ENCODE data around the gene SYP. TPM values are rescaled to one million over a fixed set of nuclear protein-coding genes. Genes with fewer than 3 reads are reported as not detected.

SYP gene
- total RNA-seq, 4 donors from 2014 or later, result 2.9 to 10.5 (median 5.4) TPM

- Histone ChIP-seq H3K36me3 (peaks cover 0 to 77% of the 10 kb centered on the region in 2 donors), H3K4me3 (no peak overlapping the region), H3K9me3 (no peaks in the 10 kb centered on the region), H3K27me3 (no peaks in the 10 kb centered on the region), H3K27ac (no peak overlapping the region), H3K4me1 (no peaks in the 10 kb centered on the region)
- ATAC-seq, result no peak
- WGBS, 2 donors (ENCODE audit: low coverage in 1 of 2), result no CpG with 5 or more reads among the region's 11 CpGs
- TF ChIP-seq EP300 (IDR thresholded peaks at IDR 0.05), result no peak
- TF ChIP-seq POLR2A (IDR thresholded peaks at IDR 0.05), result no peak
- TF ChIP-seq, protein P1, sequence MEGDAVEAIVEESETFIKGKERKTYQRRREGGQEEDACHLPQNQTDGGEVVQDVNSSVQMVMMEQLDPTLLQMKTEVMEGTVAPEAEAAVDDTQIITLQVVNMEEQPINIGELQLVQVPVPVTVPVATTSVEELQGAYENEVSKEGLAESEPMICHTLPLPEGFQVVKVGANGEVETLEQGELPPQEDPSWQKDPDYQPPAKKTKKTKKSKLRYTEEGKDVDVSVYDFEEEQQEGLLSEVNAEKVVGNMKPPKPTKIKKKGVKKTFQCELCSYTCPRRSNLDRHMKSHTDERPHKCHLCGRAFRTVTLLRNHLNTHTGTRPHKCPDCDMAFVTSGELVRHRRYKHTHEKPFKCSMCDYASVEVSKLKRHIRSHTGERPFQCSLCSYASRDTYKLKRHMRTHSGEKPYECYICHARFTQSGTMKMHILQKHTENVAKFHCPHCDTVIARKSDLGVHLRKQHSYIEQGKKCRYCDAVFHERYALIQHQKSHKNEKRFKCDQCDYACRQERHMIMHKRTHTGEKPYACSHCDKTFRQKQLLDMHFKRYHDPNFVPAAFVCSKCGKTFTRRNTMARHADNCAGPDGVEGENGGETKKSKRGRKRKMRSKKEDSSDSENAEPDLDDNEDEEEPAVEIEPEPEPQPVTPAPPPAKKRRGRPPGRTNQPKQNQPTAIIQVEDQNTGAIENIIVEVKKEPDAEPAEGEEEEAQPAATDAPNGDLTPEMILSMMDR (IDR thresholded peaks at IDR 0.05), result no peak
- TF ChIP-seq POLR2AphosphoS5 (IDR thresholded peaks at IDR 0.05), result no peak
Observed at GRCh38 chrX:49247346-49247745, 47.4 kb upstream of the SYP start.

GRCh38 chrX:49246541-49246940 is 46.5 kb upstream of the SYP start:
- WGBS, 2 donors (ENCODE audit: low coverage in 1 of 2), result 100% methylated on average over 1 of the region's 10 CpGs; no CpG with 5 or more reads in 1 of the 2 donors
- Histone ChIP-seq H3K27me3 (no peaks in the 10 kb centered on the region), H3K4me3 (no peak overlapping the region), H3K9me3 (no peaks in the 10 kb centered on the region), H3K4me1 (no peaks in the 10 kb centered on the region), H3K36me3 (peaks cover 0 to 83% of the 10 kb centered on the region in 2 donors), H3K27ac (no peak overlapping the region)
- TF ChIP-seq POLR2A (IDR thresholded peaks at IDR 0.05) (no peak), EP300 (IDR thresholded peaks at IDR 0.05) (no peak), POLR2AphosphoS5 (IDR thresholded peaks at IDR 0.05) (no peak)
- TF ChIP-seq, protein P1 (IDR thresholded peaks at IDR 0.05), result no peak
- no peak for ATAC-seq

DNA sequence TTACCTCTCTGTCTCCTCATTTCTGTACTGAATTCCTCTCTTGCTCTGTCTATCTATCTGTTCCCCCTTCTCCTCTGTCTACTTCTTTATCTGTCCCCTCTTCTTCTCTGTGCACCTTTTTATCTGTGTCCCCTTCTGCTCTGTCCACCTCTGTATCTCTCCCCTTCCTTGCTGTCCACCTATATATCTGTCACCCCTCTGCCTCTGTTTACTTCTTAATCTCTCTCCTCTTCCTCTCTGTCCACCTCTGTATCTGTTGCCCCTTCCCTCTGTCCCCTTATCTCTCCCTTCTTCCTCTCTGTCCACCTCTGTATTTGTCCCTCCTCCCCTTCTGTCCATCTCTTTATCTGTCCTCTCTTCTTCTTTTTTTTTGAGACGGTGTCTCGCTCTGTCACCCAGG is 44.2 kb upstream of the SYP start:
- peaks cover 0 to 75% of the 10 kb centered on the region in 2 donors for H3K36me3 ChIP-seq
- no peaks in the 10 kb centered on the region for H3K27me3 ChIP-seq
- H3K27ac ChIP-seq, result no peak overlapping the region
- TF ChIP-seq EP300 (IDR thresholded peaks at IDR 0.05) (no peak), POLR2AphosphoS5 (IDR thresholded peaks at IDR 0.05) (no peak), POLR2A (IDR thresholded peaks at IDR 0.05) (no peak)
- TF ChIP-seq, protein P1 (IDR thresholded peaks at IDR 0.05), result no peak
- ATAC-seq, result no peak
- peaks cover 0 to 5% (median 0%) of the 10 kb centered on the region in 3 donors for H3K4me1 ChIP-seq
- no peak overlapping the region for H3K4me3 ChIP-seq
- no peaks in the 10 kb centered on the region for H3K9me3 ChIP-seq
- 80 to 100% methylated on average over 1 to 2 of the region's 2 CpGs for WGBS, 2 donors (ENCODE audit: low coverage in 1 of 2)

GRCh38 chrX:49243166-49243565 is 43.2 kb upstream of the SYP start:
- no peak for TF ChIP-seq POLR2AphosphoS5 (IDR thresholded peaks at IDR 0.05)
- TF ChIP-seq EP300 (IDR thresholded peaks at IDR 0.05), result no peak
- no peak for TF ChIP-seq POLR2A (IDR thresholded peaks at IDR 0.05)
- TF ChIP-seq, protein P1 (IDR thresholded peaks at IDR 0.05), result no peak
- no peak overlapping the region for H3K4me3 ChIP-seq
- H3K36me3 ChIP-seq, result peaks cover 0 to 65% of the 10 kb centered on the region in 2 donors
- no peaks in the 10 kb centered on the region for H3K27me3 ChIP-seq
- H3K4me1 ChIP-seq, result peaks cover 0 to 5% (median 0%) of the 10 kb centered on the region in 3 donors
- WGBS, 2 donors (ENCODE audit: low coverage in 1 of 2), result 87% methylated on average over 3 of the region's 12 CpGs; no CpG with 5 or more reads in 1 of the 2 donors
- ATAC-seq, result no peak
- no peak overlapping the region for H3K27ac ChIP-seq
- no peaks in the 10 kb centered on the region for H3K9me3 ChIP-seq

- Histone ChIP-seq H3K4me3 (no peak overlapping the region), H3K4me1 (peaks cover 0 to 5% (median 0%) of the 10 kb centered on the region in 3 donors), H3K27me3 (no peaks in the 10 kb centered on the region), H3K9me3 (no peaks in the 10 kb centered on the region), H3K27ac (no peak overlapping the region), H3K36me3 (peaks cover 0 to 59% of the 10 kb centered on the region in 2 donors)
- TF ChIP-seq EP300 (IDR thresholded peaks at IDR 0.05) (no peak), POLR2A (IDR thresholded peaks at IDR 0.05) (no peak), POLR2AphosphoS5 (IDR thresholded peaks at IDR 0.05) (no peak)
- TF ChIP-seq, protein P1 (IDR thresholded peaks at IDR 0.05), result no peak
- ATAC-seq, result no peak
- 81 to 100% methylated on average over 1 to 4 of the region's 12 CpGs for WGBS, 2 donors (ENCODE audit: low coverage in 1 of 2)
Observed at GRCh38 chrX:49242545-49243066, 42.6 kb upstream of the SYP start.
